Suprapubic skin (tissue), 4 donors: Measurements from ENCODE around the gene SNRNP40. TPM values are rescaled to one million over a fixed set of nuclear protein-coding genes. Genes with fewer than 3 reads are reported as not detected.

ENCODE experiments used
- DNase-seq, 2 donors: peaks; one replicate each; pipeline ENCODE4 v3.0.0-alpha.2; 2019; ENCODE audit warnings: low spot score in 2 of 2
- H3K27ac ChIP-seq: fragments of 200-600 bp; sonication (generic); one replicate; pipeline ENCODE4 v1.5.1; 2019
- H3K27me3 ChIP-seq: fragments of 200-600 bp; sonication (generic); one replicate; pipeline ENCODE4 v1.5.1; 2019
- H3K36me3 ChIP-seq: fragments of 200-600 bp; sonication (generic); one replicate; pipeline ENCODE4 v1.5.1; 2019
- H3K4me1 ChIP-seq: fragments of 200-600 bp; sonication (generic); one replicate; pipeline ENCODE4 v1.5.1; 2019
- H3K4me3 ChIP-seq: fragments of 200-600 bp; sonication (generic); one replicate; pipeline ENCODE4 v1.5.1; 2019; ENCODE audit warnings: mild to moderate bottlenecking
- H3K9me3 ChIP-seq: fragments of 200-600 bp; sonication (generic); one replicate; pipeline ENCODE4 v1.5.1; 2019
- CTCF ChIP-seq, 2 donors: fragments of 200-600 bp in 1 of 2; fragments of 450-650 bp in 1 of 2; sonication (generic) in 1 of 2; IDR thresholded peaks; one replicate each; pipeline ENCODE4 v1.5.1; 2016 to 2019; ENCODE audit warnings: antibody characterized with exemption in 2 of 2, mild to moderate bottlenecking in 1 of 2, moderate library complexity in 1 of 2
- EP300 ChIP-seq: sonication (generic); formaldehyde crosslinking; IDR thresholded peaks from one replicate; pipeline ENCODE4 v1.6.1; 2017; ENCODE audit warnings: antibody characterized with exemption
- POLR2A ChIP-seq, 2 donors: fragments of 450-650 bp; IDR thresholded peaks; one replicate each; pipeline ENCODE4 v1.6.1; 2017; ENCODE audit warnings: antibody characterized with exemption in 2 of 2, mild to moderate bottlenecking in 2 of 2, moderate library complexity in 2 of 2
- POLR2AphosphoS5 ChIP-seq, 3 donors: sonication (generic); formaldehyde crosslinking; IDR thresholded peaks; one replicate each; pipeline ENCODE4 v1.6.1; 2017; ENCODE audit warnings: antibody characterized with exemption in 3 of 3
- WGBS: methylation state at CpG from one replicate; pipeline ENCODE4 v1.1.5; 2018; 5-methylcytosine and 5-hydroxymethylcytosine counted together
- total RNA-seq, 4 donors: library from RNA; depleted of rRNA; stranded (reverse); fragments of >200 nt; gene quantifications; one replicate each; pipeline ENCODE4 v1.1.0, GENCODE V29; 2016

The SNRNP40 gene
- total RNA-seq, 4 donors from 2014 or later = 39.3 to 70.3 (median 56.0) TPM

DNA sequence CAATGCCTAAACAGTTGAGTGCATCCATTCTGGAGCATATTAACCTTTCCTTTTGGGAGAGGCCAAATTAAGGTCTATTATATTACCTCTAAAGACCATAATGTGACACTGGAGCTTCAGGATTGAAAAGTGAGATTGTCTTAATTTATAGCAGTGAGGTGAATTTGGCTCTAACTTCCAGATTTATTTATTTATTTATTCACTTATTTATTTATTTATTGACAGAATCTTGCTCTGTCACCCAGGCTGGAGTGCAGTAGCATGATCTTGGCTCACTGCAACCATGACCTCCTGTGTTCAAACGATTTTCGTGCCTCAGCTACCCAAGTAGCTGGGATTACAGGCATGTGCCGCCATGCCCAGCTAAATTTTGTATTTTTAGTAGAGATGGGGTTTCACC, 19.3 kb upstream of the SNRNP40 start:
- Histone ChIP-seq H3K4me3 (no peak overlapping the region), H3K27ac (no peak overlapping the region), H3K36me3 (peaks cover 73% of the 10 kb centered on the region), H3K4me1 (no peaks in the 10 kb centered on the region), H3K27me3 (no peaks in the 10 kb centered on the region), H3K9me3 (no peaks in the 10 kb centered on the region)
- WGBS = 100% methylated on average over 3 of the region's 3 CpGs
- no peak for TF ChIP-seq POLR2A (IDR thresholded peaks at IDR 0.05)
- TF ChIP-seq POLR2AphosphoS5 (IDR thresholded peaks at IDR 0.05) = no peak
- TF ChIP-seq CTCF (IDR thresholded peaks at IDR 0.05) = no peak
- TF ChIP-seq EP300 = no peak
- no peak for DNase-seq

- WGBS = 61% methylated on average over 4 of the region's 4 CpGs
- no peaks in the 10 kb centered on the region for H3K9me3 ChIP-seq
- TF ChIP-seq POLR2A (IDR thresholded peaks at IDR 0.05) (no peak), CTCF (IDR thresholded peaks at IDR 0.05) (no peak), POLR2AphosphoS5 (IDR thresholded peaks at IDR 0.05) (no peak), EP300 (no peak)
- H3K27me3 ChIP-seq = no peaks in the 10 kb centered on the region
- no peak overlapping the region for H3K27ac ChIP-seq
- peaks cover 40% of the 10 kb centered on the region for H3K36me3 ChIP-seq
- no peaks in the 10 kb centered on the region for H3K4me1 ChIP-seq
- no peak for DNase-seq
- H3K4me3 ChIP-seq = no peak overlapping the region
Measured at GRCh38 chr1:31310198-31310597, 13.6 kb upstream of the SNRNP40 start.

DNA sequence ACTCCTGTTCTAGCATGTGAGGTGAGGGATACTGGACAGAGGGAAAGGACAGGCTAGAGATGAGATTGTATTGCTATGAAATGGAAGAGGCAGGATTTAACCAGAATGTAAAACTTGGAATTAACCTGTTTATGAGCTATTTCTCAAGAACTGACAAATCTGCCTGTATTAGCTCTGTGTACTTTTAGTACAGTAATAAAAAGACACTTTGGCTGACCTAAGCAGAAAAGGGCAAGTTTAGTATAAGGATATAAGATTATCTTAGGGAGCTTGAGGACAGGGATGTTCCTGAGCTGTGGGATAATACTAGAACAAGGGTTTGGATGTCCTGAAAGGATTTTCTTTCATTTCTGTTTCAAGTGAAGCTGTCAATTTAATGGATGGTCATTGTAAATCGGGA, 11.4 kb upstream of the SNRNP40 start:
- Histone ChIP-seq H3K36me3 (peaks cover 25% of the 10 kb centered on the region), H3K27ac (no peak overlapping the region), H3K4me3 (no peak overlapping the region), H3K9me3 (no peaks in the 10 kb centered on the region), H3K27me3 (no peaks in the 10 kb centered on the region), H3K4me1 (no peaks in the 10 kb centered on the region)
- DNase-seq = no peak
- WGBS = 85% methylated on average over 1 of the region's 1 CpG
- TF ChIP-seq POLR2AphosphoS5 (IDR thresholded peaks at IDR 0.05) (no peak), POLR2A (IDR thresholded peaks at IDR 0.05) (no peak), CTCF (IDR thresholded peaks at IDR 0.05) (no peak), EP300 (no peak)

DNA sequence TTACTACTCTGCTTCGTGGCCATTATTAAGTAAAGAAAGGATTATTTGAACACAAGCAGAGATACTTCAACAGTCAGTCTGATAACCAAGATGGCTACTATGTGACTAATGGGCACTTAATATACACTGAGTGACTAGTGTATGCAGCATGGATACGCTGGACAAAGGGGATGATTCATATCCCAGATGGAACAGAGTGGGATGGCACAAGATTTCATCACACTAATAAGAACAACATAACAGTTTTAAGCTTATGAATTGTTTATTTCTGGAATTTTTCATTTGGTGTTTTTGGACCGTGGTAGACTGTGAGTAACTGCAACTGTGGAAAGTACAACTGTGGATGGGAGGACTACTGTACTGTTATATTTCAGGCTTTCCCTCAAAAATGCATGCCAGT, 9.7 kb upstream of the SNRNP40 start:
- TF ChIP-seq POLR2AphosphoS5 (IDR thresholded peaks at IDR 0.05) = no peak
- no peak for TF ChIP-seq CTCF (IDR thresholded peaks at IDR 0.05)
- TF ChIP-seq POLR2A (IDR thresholded peaks at IDR 0.05) = no peak
- no peak for TF ChIP-seq EP300
- H3K9me3 ChIP-seq = no peaks in the 10 kb centered on the region
- no peak overlapping the region for H3K27ac ChIP-seq
- H3K4me3 ChIP-seq = no peak overlapping the region
- H3K27me3 ChIP-seq = no peaks in the 10 kb centered on the region
- DNase-seq = no peak
- peaks cover 11% of the 10 kb centered on the region for H3K36me3 ChIP-seq
- WGBS = 82% methylated on average over 3 of the region's 3 CpGs
- H3K4me1 ChIP-seq = no peaks in the 10 kb centered on the region

DNA sequence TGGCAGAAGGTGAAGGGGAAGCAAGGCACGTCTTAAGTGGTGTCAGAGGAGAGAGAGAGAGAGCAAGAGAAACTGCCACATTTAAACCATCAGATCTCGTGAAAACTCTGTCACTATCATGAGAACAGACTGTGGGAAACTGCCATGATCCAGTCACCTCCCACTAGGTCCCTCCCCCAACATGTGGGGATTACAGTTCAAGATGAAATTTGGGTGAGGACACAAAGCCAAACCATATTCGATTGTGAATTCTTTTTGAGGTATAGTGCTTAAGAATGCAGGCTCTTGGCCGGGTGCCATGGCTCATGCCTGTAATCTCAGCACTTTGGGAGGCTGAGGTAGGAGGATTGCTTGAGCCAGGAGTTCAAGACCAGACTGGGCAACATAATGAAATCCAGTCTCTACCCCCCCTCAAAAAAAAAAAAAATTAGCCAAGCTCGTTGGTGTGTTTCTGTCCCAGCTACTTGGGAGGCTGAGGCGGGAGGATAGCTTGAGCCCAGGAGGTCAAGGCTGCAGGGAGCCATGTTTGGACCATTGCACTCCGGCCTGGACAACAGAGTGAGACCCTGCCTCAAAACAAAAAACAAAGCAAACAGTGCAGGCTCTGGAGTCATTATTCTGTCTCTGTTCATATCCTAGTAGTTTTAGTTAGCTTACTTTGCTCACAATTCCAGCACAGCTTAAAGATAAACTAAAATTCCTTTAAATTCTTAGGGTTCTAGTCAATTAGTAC, 6.3 kb upstream of the SNRNP40 start:
- H3K27ac ChIP-seq = no peak overlapping the region
- 72% methylated on average over 7 of the region's 7 CpGs for WGBS
- TF ChIP-seq EP300 (no peak), POLR2AphosphoS5 (IDR thresholded peaks at IDR 0.05) (no peak), CTCF (IDR thresholded peaks at IDR 0.05) (no peak), POLR2A (IDR thresholded peaks at IDR 0.05) (no peak)
- no peak overlapping the region for H3K4me3 ChIP-seq
- DNase-seq = no peak
- no peaks in the 10 kb centered on the region for H3K27me3 ChIP-seq
- no peaks in the 10 kb centered on the region for H3K9me3 ChIP-seq
- H3K4me1 ChIP-seq = peaks cover 22% of the 10 kb centered on the region
- no peaks in the 10 kb centered on the region for H3K36me3 ChIP-seq
